Measurements from ENCODE around the gene CEP95. TPM values are rescaled to one million over a fixed set of nuclear protein-coding genes. Genes with fewer than 3 reads are reported as not detected.

Gene CEP95
- total and polyA plus RNA-seq, 7 experiments from 2014 or later: 11.3 to 192 (median 114) TPM

DNA sequence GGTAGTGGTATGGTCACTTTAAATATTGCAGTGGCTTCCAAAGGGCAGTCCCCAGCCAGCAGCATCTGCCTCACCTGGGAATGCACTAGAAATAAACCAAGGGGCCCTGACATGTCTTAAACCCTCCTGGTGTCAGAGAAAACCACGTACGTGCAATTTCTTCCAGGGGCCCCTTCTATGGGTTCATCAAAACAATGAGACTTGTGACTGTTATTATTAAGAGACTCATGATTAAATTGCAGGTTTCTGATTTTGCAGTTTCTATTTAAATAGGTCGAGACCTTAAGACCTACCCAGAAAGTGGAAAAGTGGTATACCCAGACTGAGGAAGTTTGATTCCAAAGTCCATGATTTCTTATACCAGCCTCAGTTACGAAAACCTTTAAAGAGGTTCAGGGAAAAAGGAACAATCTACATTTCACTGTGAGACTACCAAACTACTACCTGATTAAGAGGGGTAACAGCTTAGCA is 9.2 kb upstream of the CEP95 start:
- Histone ChIP-seq H3K4me1 (ENCODE audit: control insufficient read depth in 2 of 2, insufficient read depth in 2 of 2, low read length in 2 of 2) (peaks cover 27 to 37% of the 10 kb centered on the region in 2 donors), H3K36me3 (ENCODE audit: control insufficient read depth in 2 of 3, insufficient read depth in 3 of 3, low read length in 3 of 3) (peaks cover 31 to 46% (median 40%) of the 10 kb centered on the region in 3 experiments), H3K4me3 (ENCODE audit: low read length) (peak overlapping the region; percentile 69), H3K9me3 (ENCODE audit: control insufficient read depth in 2 of 3, low read length in 3 of 3) (no peaks in the 10 kb centered on the region), H3K27ac (ENCODE audit: low read depth, low read length) (peak overlapping the region; percentile 83), H3K27me3 (ENCODE audit: control insufficient read depth in 2 of 2, insufficient read depth in 2 of 2, low read length in 2 of 2) (no peaks in the 10 kb centered on the region)
- ChIA-PET CTCF (interaction anchor here (1.6 to 6.5 kb wide), 3 partner anchors 9 to 77 kb away, joined by 4 to 47 read pairs (median 30); partner anchors contain the start of genes CEP95 and DDX5), POLR2A (interaction anchor here (0.5 to 5.7 kb wide), 13 partner anchors 8 to 796 kb away, joined by 3 to 224 read pairs (median 5); partner anchors contain the start of genes CEP95 and DDX5)
- Mint-ChIP-seq H3K36me3 (peaks cover 7 to 40% (median 32%) of the 10 kb centered on the region in 5 donors), H3K9me3 (peaks cover 0 to 41% (median 0%) of the 10 kb centered on the region in 11 donors), H3K27ac (peak overlapping the region; percentile 91 to 100 (median 97)), H3K4me1 (peaks cover 47 to 91% (median 81%) of the 10 kb centered on the region in 7 donors), H3K27me3 (no peaks in the 10 kb centered on the region), H3K4me3 (peak overlapping the region; percentile 96 to 100 (median 99))
- ATAC-seq (no peak), DNase-seq (no peak)
- intact Hi-C loops (cut with micrococcal nuclease): loop anchor here (1.0 to 2.0 kb wide), 8 partner anchors 9 to 795 kb away; partner anchors contain the start of genes CEP95 (in 2 of the 2), DDX5 (in 2 of the 2) and TEX2 (in 2 of the 2)

DNA sequence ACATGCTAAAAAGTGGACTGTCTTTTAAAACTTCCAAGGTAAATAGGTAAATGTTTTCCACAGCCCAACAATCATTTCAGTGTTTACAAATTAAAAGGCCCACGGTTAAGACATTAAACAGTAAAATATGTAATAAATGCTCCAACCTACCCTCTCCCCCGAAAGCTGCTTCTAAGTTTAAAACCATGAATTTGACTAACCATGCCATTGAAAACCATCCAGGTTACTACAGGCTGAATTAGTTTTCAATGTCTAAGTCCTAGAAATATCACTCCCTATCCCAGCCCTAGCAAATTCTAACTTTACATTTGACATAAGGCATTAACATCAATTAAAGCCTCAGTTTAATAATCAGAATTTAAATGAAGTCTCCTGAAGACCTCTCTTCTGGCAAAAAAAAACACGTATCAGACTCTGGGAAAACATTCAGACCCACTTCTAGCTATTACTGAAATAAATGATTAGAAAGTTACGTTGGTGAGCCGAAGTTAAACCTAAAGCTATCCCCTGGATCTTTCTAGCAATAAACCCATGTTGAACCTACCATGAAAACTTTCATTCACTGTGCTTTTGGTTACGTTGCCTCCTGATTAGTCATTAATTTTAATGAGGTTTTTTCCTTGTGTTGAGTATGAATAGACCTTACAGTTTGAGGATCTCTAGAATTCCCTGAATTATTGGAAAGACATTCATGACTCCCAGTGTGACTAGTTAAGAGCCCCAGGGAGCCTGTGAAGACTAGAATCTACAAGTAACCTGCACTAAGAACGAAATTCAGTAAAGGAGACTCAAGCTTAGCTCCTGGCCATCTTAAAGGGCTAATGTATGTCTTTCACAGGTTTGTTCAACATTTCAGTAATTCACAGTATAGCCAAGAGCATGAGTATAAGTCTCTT is 8.2 kb upstream of the CEP95 start:
- ChIA-PET POLR2A (interaction anchor here (0.5 to 5.7 kb wide), 15 partner anchors 7 to 466 kb away, joined by 3 to 224 read pairs (median 4); partner anchors contain the start of genes CEP95 and DDX5), CTCF (interaction anchor here (0.6 to 6.5 kb wide), 7 partner anchors 8 to 104 kb away, joined by 4 to 47 read pairs (median 4); partner anchors contain the start of genes CEP95 and DDX5)
- H3K9me3 ChIP-seq (ENCODE audit: control insufficient read depth in 2 of 3, low read length in 3 of 3): no peaks in the 10 kb centered on the region
- intact Hi-C loops (cut with micrococcal nuclease): no loop called here
- Mint-ChIP-seq H3K27ac (peak overlapping the region; percentile 91 to 100 (median 97)), H3K36me3 (peaks cover 7 to 49% (median 39%) of the 10 kb centered on the region in 5 donors), H3K4me3 (peak overlapping the region in 9 of 10 donors; percentile 14 to 100 (median 96)), H3K9me3 (peaks cover 0 to 41% (median 0%) of the 10 kb centered on the region in 11 donors), H3K27me3 (no peaks in the 10 kb centered on the region), H3K4me1 (peaks cover 46 to 95% (median 86%) of the 10 kb centered on the region in 7 donors)
- no peaks in the 10 kb centered on the region for H3K27me3 ChIP-seq (ENCODE audit: control insufficient read depth in 2 of 2, insufficient read depth in 2 of 2, low read length in 2 of 2)
- H3K4me3 ChIP-seq (ENCODE audit: low read length): no peak overlapping the region
- H3K36me3 ChIP-seq (ENCODE audit: control insufficient read depth in 2 of 3, insufficient read depth in 3 of 3, low read length in 3 of 3): peaks cover 40 to 49% (median 49%) of the 10 kb centered on the region in 3 experiments
- ATAC-seq: no peak
- peak overlapping the region; percentile 83 for H3K27ac ChIP-seq (ENCODE audit: low read depth, low read length)
- peak in 5 of 9 donors; percentile 23 to 35 (median 34) for DNase-seq
- peaks cover 36 to 46% of the 10 kb centered on the region in 2 donors for H3K4me1 ChIP-seq (ENCODE audit: control insufficient read depth in 2 of 2, insufficient read depth in 2 of 2, low read length in 2 of 2)

DNA sequence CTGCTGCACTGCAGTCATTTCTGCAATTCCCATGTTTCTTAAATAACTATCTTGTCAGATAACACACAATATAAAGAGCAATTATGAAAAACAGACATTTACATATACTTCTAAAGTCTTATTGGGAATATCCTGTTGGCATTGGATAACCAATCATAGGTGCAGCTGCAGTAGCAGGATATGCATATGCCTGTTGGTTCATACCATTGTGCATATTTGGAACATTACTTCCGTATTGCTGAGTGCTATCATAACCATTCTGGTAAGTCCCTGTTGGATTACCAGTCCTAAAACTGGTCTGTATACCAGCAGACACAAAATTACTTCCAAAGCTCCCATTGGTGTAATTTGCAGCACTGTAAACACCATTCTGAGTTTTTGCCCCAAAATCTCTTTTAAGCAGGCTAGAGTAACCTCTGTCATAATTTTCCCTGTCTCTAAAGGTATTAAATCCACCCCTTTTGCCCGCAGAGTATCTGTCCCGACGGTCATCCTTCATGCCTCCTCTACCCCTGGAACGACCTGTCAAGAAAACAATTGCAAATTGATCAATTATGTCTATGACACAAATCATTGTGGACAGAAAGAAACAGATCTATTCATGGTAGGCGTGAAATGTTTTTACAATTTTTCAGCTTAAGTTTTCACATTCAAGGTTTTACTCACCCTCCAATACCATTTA is 6.8 kb upstream of the CEP95 start:
- Histone ChIP-seq H3K4me3 (ENCODE audit: low read length) (no peak overlapping the region), H3K4me1 (ENCODE audit: control insufficient read depth in 2 of 2, insufficient read depth in 2 of 2, low read length in 2 of 2) (peaks cover 36 to 53% of the 10 kb centered on the region in 2 donors), H3K27me3 (ENCODE audit: control insufficient read depth in 2 of 2, insufficient read depth in 2 of 2, low read length in 2 of 2) (no peaks in the 10 kb centered on the region), H3K27ac (ENCODE audit: low read depth, low read length) (no peak overlapping the region), H3K9me3 (ENCODE audit: control insufficient read depth in 2 of 3, low read length in 3 of 3) (no peaks in the 10 kb centered on the region), H3K36me3 (ENCODE audit: control insufficient read depth in 2 of 3, insufficient read depth in 3 of 3, low read length in 3 of 3) (peaks cover 51 to 63% (median 63%) of the 10 kb centered on the region in 3 experiments)
- H3K4me3 Mint-ChIP-seq: peak overlapping the region in 4 of 10 donors; percentile 1 to 100 (median 48)
- no peak for ATAC-seq
- H3K36me3 Mint-ChIP-seq: peaks cover 12 to 62% (median 49%) of the 10 kb centered on the region in 5 donors
- ChIA-PET CTCF (interaction anchor here (1.2 to 6.5 kb wide), 3 partner anchors 15 to 80 kb away, joined by 4 to 47 read pairs (median 4); no protein-coding TSS in a partner anchor), POLR2A (interaction anchor here (0.8 to 4.6 kb wide), 7 partner anchors 10 to 209 kb away, joined by 3 to 32 read pairs (median 3); no protein-coding TSS in a partner anchor)
- peaks cover 0 to 47% (median 0%) of the 10 kb centered on the region in 11 donors for H3K9me3 Mint-ChIP-seq
- no peaks in the 10 kb centered on the region for H3K27me3 Mint-ChIP-seq
- DNase-seq: peak in 4 of 9 donors; percentile 21 to 33 (median 30)
- intact Hi-C loops (cut with micrococcal nuclease): loop anchor here in 1 of 2 donors (10.0 kb wide), 1 partner anchor 415 kb away; the partner anchor contains the start of gene LRRC37A3
- H3K4me1 Mint-ChIP-seq: peaks cover 44 to 95% (median 87%) of the 10 kb centered on the region in 7 donors
- H3K27ac Mint-ChIP-seq: peak overlapping the region in 7 of 9 donors; percentile 1 to 100 (median 58)

DNA sequence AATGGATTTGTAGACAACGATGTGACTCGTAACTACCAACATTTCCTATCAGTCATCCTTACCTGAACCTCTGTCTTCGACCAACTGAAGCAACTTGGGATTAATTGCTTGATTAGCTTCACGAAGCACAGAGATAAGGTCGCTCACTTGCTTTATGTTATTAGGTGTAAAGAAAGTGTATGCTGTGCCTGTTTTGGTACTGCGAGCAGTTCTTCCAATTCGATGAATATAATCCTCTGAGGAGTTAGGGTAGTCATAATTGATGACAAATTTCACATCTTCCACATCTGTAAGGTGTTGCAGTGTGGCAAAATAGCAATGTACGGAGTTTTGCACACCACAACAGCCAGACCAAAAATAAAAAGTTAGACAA is 6.3 kb upstream of the CEP95 start:
- H3K9me3 ChIP-seq (ENCODE audit: control insufficient read depth in 2 of 3, low read length in 3 of 3): no peaks in the 10 kb centered on the region
- ATAC-seq: no peak
- H3K4me1 ChIP-seq (ENCODE audit: control insufficient read depth in 2 of 2, insufficient read depth in 2 of 2, low read length in 2 of 2): peaks cover 35 to 51% of the 10 kb centered on the region in 2 donors
- CTCF ChIA-PET: interaction anchor here (6.5 kb wide), 1 partner anchor 80 kb away, joined by 47 read pairs; no protein-coding TSS in a partner anchor
- H3K27me3 ChIP-seq (ENCODE audit: control insufficient read depth in 2 of 2, insufficient read depth in 2 of 2, low read length in 2 of 2): no peaks in the 10 kb centered on the region
- POLR2A ChIA-PET: interaction anchor here (1.2 to 4.6 kb wide), 2 partner anchors 9 to 42 kb away, joined by 3 to 24 read pairs; no protein-coding TSS in a partner anchor
- Mint-ChIP-seq H3K27ac (peak overlapping the region in 6 of 9 donors; percentile 58 to 100 (median 76)), H3K4me3 (peak overlapping the region in 4 of 10 donors; percentile 1 to 100 (median 40)), H3K4me1 (peaks cover 42 to 95% (median 89%) of the 10 kb centered on the region in 7 donors), H3K36me3 (peaks cover 16 to 67% (median 54%) of the 10 kb centered on the region in 5 donors), H3K9me3 (peaks cover 0 to 51% (median 0%) of the 10 kb centered on the region in 11 donors), H3K27me3 (peaks cover 0 to 1% (median 0%) of the 10 kb centered on the region in 5 donors)
- H3K27ac ChIP-seq (ENCODE audit: low read depth, low read length): no peak overlapping the region
- peak in 2 of 9 donors; percentile 25 to 32 for DNase-seq
- peaks cover 51 to 68% (median 64%) of the 10 kb centered on the region in 3 experiments for H3K36me3 ChIP-seq (ENCODE audit: control insufficient read depth in 2 of 3, insufficient read depth in 3 of 3, low read length in 3 of 3)
- intact Hi-C loops (cut with micrococcal nuclease): loop anchor here in 1 of 2 donors (10.0 kb wide), 1 partner anchor 414 kb away; the partner anchor contains the start of gene LRRC37A3
- no peak overlapping the region for H3K4me3 ChIP-seq (ENCODE audit: low read length)

DNA sequence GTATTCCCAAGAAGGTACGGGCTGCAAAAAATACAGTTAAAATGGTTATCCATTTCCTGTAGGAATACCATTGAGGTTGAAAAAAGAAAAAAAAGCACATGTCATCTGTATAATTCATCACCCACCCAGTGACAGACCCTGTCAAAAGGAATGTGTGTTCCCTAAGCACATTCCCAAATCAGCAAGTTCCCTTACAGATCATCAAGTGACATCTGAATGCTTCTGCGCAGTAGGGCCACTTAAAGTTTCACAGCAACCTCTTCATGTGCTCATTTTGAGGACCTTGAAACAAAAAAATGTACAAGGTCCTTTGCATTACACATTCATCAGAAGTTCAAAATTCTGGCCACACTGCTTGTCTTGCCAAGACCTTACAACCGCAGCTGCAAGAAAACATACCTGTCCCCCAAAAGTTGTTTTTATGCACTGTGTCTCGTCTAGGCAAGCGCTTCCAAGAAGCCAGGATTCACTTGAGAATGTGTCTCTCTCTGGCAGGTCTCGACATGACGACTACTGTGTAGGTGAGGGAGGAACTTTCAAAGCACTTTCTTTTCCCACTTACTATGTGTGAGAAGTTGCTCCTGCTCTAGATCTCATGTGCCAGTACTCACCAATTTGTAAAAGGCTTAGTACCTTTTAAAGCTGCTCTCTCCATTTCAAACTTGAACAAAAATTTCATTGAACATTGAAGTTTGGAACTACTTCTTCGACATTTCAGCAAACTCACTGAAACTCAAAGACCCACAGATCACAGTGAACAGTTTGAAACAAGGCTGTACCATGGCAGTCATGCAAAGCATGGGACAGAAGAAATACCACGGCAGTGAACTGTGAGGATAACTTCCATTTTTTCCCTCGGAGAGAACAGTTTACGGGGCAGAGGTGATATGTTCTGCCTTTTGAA is 5.7 kb upstream of the CEP95 start:
- POLR2A ChIA-PET: interaction anchor here (0.8 to 1.2 kb wide), 4 partner anchors 8 to 41 kb away, joined by 3 to 4 read pairs (median 4); no protein-coding TSS in a partner anchor
- intact Hi-C loops (cut with micrococcal nuclease): loop anchor here in 1 of 2 donors (10.0 kb wide), 1 partner anchor 414 kb away; the partner anchor contains the start of gene LRRC37A3
- H3K27ac ChIP-seq (ENCODE audit: low read depth, low read length): no peak overlapping the region

More for the DNA sequence above, 5.7 kb upstream of the CEP95 start:
- no peaks in the 10 kb centered on the region for H3K27me3 ChIP-seq (ENCODE audit: control insufficient read depth in 2 of 2, insufficient read depth in 2 of 2, low read length in 2 of 2)
- DNase-seq (peak in 4 of 9 donors; percentile 12 to 32 (median 28)), ATAC-seq (no peak)
- peaks cover 51 to 74% (median 64%) of the 10 kb centered on the region in 3 experiments for H3K36me3 ChIP-seq (ENCODE audit: control insufficient read depth in 2 of 3, insufficient read depth in 3 of 3, low read length in 3 of 3)
- peak overlapping the region; percentile 16 to 100 (median 84) for H3K27ac Mint-ChIP-seq
- H3K4me1 ChIP-seq (ENCODE audit: control insufficient read depth in 2 of 2, insufficient read depth in 2 of 2, low read length in 2 of 2): peaks cover 35 to 46% of the 10 kb centered on the region in 2 donors
- CTCF ChIA-PET: interaction anchor here (0.6 to 6.5 kb wide), 2 partner anchors 81 to 283 kb away, joined by 4 to 47 read pairs; no protein-coding TSS in a partner anchor
- no peaks in the 10 kb centered on the region for H3K9me3 ChIP-seq (ENCODE audit: control insufficient read depth in 2 of 3, low read length in 3 of 3)
- peaks cover 0 to 3% (median 0%) of the 10 kb centered on the region in 5 donors for H3K27me3 Mint-ChIP-seq
- H3K36me3 Mint-ChIP-seq: peaks cover 21 to 74% (median 57%) of the 10 kb centered on the region in 5 donors
- peaks cover 38 to 95% (median 83%) of the 10 kb centered on the region in 7 donors for H3K4me1 Mint-ChIP-seq
- no peak overlapping the region for H3K4me3 ChIP-seq (ENCODE audit: low read length)
- peak overlapping the region in 5 of 10 donors; percentile 23 to 100 (median 97) for H3K4me3 Mint-ChIP-seq
- peaks cover 0 to 54% (median 0%) of the 10 kb centered on the region in 11 donors for H3K9me3 Mint-ChIP-seq

Measured in naive thymus-derived CD4-positive, alpha-beta T cell (primary cell).